Ishikawa (cell line): Measurements from ENCODE around the gene CA10.

Experiments
- CEBPB ChIP-seq: IDR thresholded peaks from 2 replicates; pipeline ENCODE4 v1.6.1; 2012
- CREB1 ChIP-seq: IDR thresholded peaks from 2 replicates; pipeline ENCODE4 v1.6.1; 2012; ENCODE audit warnings: low read depth
- EGR1 ChIP-seq: IDR thresholded peaks from 2 replicates; pipeline ENCODE4 v1.6.1; 2012
- EP300 ChIP-seq: IDR thresholded peaks from 2 replicates; pipeline ENCODE4 v1.6.1; 2012; ENCODE audit warnings: borderline replicate concordance
- FOXM1 ChIP-seq: IDR thresholded peaks from 2 replicates; pipeline ENCODE4 v1.6.1; 2012; ENCODE audit warnings: low read depth, borderline replicate concordance
- NFIC ChIP-seq: IDR thresholded peaks from 2 replicates; pipeline ENCODE4 v1.6.1; 2012
- RAD21 ChIP-seq: IDR thresholded peaks from 2 replicates; pipeline ENCODE4 v1.6.1; 2012; ENCODE audit warnings: low read depth
- TAF1 ChIP-seq: IDR thresholded peaks from 2 replicates; pipeline ENCODE4 v1.6.1; 2012; ENCODE audit warnings: low read depth, mild to moderate bottlenecking
- TCF12 ChIP-seq: IDR thresholded peaks from 2 replicates; pipeline ENCODE4 v1.6.1; 2012; ENCODE audit warnings: low read depth
- TEAD4 ChIP-seq: IDR thresholded peaks from 2 replicates; pipeline ENCODE4 v1.6.1; 2012
- YY1 ChIP-seq: IDR thresholded peaks from 2 replicates; pipeline ENCODE4 v1.6.1; 2012; ENCODE audit warnings: low read depth
- ZBTB7A ChIP-seq: IDR thresholded peaks from 2 replicates; pipeline ENCODE4 v1.6.1; 2012; ENCODE audit warnings: low read depth
- TF ChIP-seq, protein P1 (sequence below): IDR thresholded peaks from 2 replicates; pipeline ENCODE4 v1.6.1; 2012; ENCODE audit warnings: low read depth, mild to moderate bottlenecking
- TF ChIP-seq, protein P2 (sequence below): IDR thresholded peaks from 2 replicates; pipeline ENCODE4 v1.6.1; 2012
- TF ChIP-seq, protein P3 (sequence below): IDR thresholded peaks from 2 replicates; pipeline ENCODE4 v1.6.1; 2012

Gene CA10

GRCh38 chr17:51684214-51684613 is 474.3 kb downstream of the CA10 start:
- TF ChIP-seq RAD21 (no peak), FOXM1 (no peak), CREB1 (no peak), YY1 (no peak), EP300 (no peak), NFIC (no peak), CEBPB (no peak), TEAD4 (no peak), EGR1 (no peak), TCF12 (no peak), TAF1 (no peak)
- TF ChIP-seq, protein P1, sequence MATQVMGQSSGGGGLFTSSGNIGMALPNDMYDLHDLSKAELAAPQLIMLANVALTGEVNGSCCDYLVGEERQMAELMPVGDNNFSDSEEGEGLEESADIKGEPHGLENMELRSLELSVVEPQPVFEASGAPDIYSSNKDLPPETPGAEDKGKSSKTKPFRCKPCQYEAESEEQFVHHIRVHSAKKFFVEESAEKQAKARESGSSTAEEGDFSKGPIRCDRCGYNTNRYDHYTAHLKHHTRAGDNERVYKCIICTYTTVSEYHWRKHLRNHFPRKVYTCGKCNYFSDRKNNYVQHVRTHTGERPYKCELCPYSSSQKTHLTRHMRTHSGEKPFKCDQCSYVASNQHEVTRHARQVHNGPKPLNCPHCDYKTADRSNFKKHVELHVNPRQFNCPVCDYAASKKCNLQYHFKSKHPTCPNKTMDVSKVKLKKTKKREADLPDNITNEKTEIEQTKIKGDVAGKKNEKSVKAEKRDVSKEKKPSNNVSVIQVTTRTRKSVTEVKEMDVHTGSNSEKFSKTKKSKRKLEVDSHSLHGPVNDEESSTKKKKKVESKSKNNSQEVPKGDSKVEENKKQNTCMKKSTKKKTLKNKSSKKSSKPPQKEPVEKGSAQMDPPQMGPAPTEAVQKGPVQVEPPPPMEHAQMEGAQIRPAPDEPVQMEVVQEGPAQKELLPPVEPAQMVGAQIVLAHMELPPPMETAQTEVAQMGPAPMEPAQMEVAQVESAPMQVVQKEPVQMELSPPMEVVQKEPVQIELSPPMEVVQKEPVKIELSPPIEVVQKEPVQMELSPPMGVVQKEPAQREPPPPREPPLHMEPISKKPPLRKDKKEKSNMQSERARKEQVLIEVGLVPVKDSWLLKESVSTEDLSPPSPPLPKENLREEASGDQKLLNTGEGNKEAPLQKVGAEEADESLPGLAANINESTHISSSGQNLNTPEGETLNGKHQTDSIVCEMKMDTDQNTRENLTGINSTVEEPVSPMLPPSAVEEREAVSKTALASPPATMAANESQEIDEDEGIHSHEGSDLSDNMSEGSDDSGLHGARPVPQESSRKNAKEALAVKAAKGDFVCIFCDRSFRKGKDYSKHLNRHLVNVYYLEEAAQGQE, result no peak
- TF ChIP-seq, protein P2, sequence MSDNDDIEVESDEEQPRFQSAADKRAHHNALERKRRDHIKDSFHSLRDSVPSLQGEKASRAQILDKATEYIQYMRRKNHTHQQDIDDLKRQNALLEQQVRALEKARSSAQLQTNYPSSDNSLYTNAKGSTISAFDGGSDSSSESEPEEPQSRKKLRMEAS, result no peak

DNA sequence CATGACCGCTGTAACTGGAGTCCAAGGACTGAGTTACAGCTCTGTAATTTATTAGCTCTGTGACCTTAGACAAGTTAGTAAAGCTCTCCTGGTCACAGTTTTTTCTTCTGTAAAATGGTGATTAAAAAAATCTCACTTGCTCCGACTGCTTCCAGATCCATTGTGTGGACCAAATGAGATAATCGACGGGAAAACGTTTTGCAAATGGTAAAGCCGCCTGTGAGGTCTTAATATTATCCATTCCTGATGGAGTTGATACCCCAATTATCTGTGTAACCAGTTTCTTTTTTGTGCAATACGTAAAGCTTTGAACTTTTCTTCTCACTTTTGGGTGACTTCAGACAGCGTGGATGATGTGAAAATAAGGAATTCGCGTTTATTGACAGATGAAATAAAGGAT is 475.2 kb downstream of the CA10 start:
- no peak for TF ChIP-seq TEAD4
- TF ChIP-seq NFIC, result no peak
- no peak for TF ChIP-seq CEBPB
- no peak for TF ChIP-seq ZBTB7A
- TF ChIP-seq, protein P3, sequence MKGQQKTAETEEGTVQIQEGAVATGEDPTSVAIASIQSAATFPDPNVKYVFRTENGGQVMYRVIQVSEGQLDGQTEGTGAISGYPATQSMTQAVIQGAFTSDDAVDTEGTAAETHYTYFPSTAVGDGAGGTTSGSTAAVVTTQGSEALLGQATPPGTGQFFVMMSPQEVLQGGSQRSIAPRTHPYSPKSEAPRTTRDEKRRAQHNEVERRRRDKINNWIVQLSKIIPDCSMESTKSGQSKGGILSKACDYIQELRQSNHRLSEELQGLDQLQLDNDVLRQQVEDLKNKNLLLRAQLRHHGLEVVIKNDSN, result no peak
- no peak for TF ChIP-seq EGR1
- no peak for TF ChIP-seq EP300
- TF ChIP-seq YY1, result no peak
- TF ChIP-seq FOXM1, result no peak
- TF ChIP-seq, protein P1, result no peak
- TF ChIP-seq RAD21, result no peak
- TF ChIP-seq CREB1, result no peak
- no peak for TF ChIP-seq TAF1
- TF ChIP-seq, protein P2, result no peak
- TF ChIP-seq TCF12, result no peak

- no peak for TF ChIP-seq EP300
- TF ChIP-seq, protein P3, result no peak
- TF ChIP-seq ZBTB7A, result no peak
- TF ChIP-seq TAF1, result no peak
- TF ChIP-seq, protein P1, result no peak
- TF ChIP-seq TCF12, result no peak
Measured at GRCh38 chr17:51682115-51682514, 476.4 kb downstream of the CA10 start.

- TF ChIP-seq EP300 (no peak), TEAD4 (no peak)
Measured at GRCh38 chr17:51677875-51678274, 480.6 kb downstream of the CA10 start.

- TF ChIP-seq, protein P3, result no peak
- TF ChIP-seq CEBPB, result no peak
- no peak for TF ChIP-seq EP300
- TF ChIP-seq CREB1, result no peak
- no peak for TF ChIP-seq ZBTB7A
- no peak for TF ChIP-seq TCF12
- no peak for TF ChIP-seq YY1
- no peak for TF ChIP-seq NFIC
- TF ChIP-seq, protein P2, result no peak
- TF ChIP-seq, protein P1, result no peak
Measured at GRCh38 chr17:51676691-51677487, 481.6 kb downstream of the CA10 start.
